ENCODE data around the gene CCNI2. TPM values are rescaled to one million over a fixed set of nuclear protein-coding genes. Genes with fewer than 3 reads are reported as not detected.
A peak's percentile ranks its signal among the peaks of the same experiment; 100 is the strongest.

Gene CCNI2
- total and polyA plus RNA-seq, 10 of the 15 experiments (the other 5 are each of a cell fraction or from before 2014, with no cell fraction given), result 1.8 to 8.0 (median 3.2) TPM

DNA sequence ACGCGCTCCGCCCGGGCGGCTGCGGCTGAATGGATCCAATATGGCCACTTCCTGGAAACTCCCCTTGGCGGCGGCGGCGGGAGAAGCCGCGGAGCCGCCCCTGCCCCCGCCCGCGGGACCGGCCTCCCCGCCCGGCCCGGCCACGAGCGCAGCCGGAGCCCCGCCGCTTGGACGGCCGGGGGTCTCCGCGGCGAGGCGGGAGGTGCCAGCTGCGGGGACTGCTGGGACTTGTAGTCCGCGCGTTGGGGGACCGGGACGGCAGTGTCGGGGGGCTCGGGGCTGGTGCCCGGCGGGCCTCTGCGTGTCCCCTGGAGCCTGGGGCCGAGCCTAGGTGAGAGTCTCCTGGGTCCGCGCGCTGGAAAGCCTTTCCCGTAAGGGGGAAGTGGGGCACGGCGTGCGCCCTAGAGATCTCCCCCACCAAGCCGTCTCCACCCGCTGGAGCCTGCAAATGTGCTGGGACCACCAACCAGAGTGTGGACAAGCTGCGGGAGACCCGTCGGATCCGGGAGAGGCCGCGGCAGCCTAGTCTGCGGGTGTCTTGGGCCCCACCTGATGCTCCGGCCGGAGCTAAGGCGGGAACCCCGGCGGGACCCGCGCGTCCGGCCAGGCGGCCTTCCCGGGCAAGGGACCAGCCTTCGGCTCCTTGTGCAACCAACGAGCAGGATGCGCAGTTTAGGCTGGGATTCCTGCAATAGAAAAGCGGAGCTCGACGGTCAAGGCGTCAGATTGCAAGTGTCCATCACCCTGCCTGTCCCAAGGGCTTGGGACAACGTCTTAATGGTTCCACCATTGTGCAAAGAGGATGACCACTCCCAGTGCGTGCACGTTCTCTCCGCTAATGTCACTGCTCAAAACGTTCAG is 30.2 kb downstream of the CCNI2 start, which contains the start of gene SEPTIN8 (continued):
- TF ChIP-seq, protein P1, sequence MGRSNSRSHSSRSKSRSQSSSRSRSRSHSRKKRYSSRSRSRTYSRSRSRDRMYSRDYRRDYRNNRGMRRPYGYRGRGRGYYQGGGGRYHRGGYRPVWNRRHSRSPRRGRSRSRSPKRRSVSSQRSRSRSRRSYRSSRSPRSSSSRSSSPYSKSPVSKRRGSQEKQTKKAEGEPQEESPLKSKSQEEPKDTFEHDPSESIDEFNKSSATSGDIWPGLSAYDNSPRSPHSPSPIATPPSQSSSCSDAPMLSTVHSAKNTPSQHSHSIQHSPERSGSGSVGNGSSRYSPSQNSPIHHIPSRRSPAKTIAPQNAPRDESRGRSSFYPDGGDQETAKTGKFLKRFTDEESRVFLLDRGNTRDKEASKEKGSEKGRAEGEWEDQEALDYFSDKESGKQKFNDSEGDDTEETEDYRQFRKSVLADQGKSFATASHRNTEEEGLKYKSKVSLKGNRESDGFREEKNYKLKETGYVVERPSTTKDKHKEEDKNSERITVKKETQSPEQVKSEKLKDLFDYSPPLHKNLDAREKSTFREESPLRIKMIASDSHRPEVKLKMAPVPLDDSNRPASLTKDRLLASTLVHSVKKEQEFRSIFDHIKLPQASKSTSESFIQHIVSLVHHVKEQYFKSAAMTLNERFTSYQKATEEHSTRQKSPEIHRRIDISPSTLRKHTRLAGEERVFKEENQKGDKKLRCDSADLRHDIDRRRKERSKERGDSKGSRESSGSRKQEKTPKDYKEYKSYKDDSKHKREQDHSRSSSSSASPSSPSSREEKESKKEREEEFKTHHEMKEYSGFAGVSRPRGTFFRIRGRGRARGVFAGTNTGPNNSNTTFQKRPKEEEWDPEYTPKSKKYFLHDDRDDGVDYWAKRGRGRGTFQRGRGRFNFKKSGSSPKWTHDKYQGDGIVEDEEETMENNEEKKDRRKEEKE (IDR thresholded peaks at IDR 0.05), result no peak
- TF ChIP-seq STAT1 (conservative IDR thresholded peaks at IDR 0.05), result no peak
- TF ChIP-seq RBBP5 (conservative IDR thresholded peaks at IDR 0.05), result no peak
- TF ChIP-seq NFYA (IDR thresholded peaks at IDR 0.05; ENCODE audit: borderline replicate concordance, low read depth, low read length), result no peak
- no peak for TF ChIP-seq NFYB (IDR thresholded peaks at IDR 0.05; ENCODE audit: insufficient read depth, low read depth, low read length)
- no peak for TF ChIP-seq CREM (IDR thresholded peaks at IDR 0.05; ENCODE audit: low read depth)
- 0 out of 2 replicates have a peak, but pooled peaks have one; percentile 8 for TF ChIP-seq POLR2A (IDR thresholded peaks at IDR 0.05; ENCODE audit: low read depth, low read length)
- TF ChIP-seq, protein P2, sequence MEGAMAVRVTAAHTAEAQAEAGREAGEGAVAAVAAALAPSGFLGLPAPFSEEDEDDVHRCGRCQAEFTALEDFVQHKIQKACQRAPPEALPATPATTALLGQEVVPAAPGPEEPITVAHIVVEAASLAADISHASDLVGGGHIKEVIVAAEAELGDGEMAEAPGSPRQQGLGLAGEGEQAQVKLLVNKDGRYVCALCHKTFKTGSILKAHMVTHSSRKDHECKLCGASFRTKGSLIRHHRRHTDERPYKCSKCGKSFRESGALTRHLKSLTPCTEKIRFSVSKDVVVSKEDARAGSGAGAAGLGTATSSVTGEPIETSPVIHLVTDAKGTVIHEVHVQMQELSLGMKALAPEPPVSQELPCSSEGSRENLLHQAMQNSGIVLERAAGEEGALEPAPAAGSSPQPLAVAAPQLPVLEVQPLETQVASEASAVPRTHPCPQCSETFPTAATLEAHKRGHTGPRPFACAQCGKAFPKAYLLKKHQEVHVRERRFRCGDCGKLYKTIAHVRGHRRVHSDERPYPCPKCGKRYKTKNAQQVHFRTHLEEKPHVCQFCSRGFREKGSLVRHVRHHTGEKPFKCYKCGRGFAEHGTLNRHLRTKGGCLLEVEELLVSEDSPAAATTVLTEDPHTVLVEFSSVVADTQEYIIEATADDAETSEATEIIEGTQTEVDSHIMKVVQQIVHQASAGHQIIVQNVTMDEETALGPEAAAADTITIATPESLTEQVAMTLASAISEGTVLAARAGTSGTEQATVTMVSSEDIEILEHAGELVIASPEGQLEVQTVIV (IDR thresholded peaks at IDR 0.05; ENCODE audit: borderline replicate concordance, partially characterized antibody), result no peak
- TF ChIP-seq CHD2 (IDR thresholded peaks at IDR 0.05; ENCODE audit: borderline replicate concordance, low read depth, low read length), result no peak
- TF ChIP-seq, protein P3, sequence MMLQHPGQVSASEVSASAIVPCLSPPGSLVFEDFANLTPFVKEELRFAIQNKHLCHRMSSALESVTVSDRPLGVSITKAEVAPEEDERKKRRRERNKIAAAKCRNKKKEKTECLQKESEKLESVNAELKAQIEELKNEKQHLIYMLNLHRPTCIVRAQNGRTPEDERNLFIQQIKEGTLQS (IDR thresholded peaks at IDR 0.05; ENCODE audit: borderline replicate concordance, extremely low read depth, low read depth, low read length), result no peak
- TF ChIP-seq SUZ12 (IDR thresholded peaks at IDR 0.05; ENCODE audit: unreplicated experiment), result no peak
- no peak for TF ChIP-seq MEF2A (IDR thresholded peaks at IDR 0.05; ENCODE audit: insufficient read depth, low read depth, low read length)
- TF ChIP-seq RELA (IDR thresholded peaks at IDR 0.05; ENCODE audit: borderline replicate concordance, partially characterized antibody), result peak; percentile 47
- TF ChIP-seq HDAC6 (IDR thresholded peaks at IDR 0.05; ENCODE audit: unreplicated experiment), result no peak
- no peak for TF ChIP-seq EZH2 (IDR thresholded peaks at IDR 0.05; ENCODE audit: borderline replicate concordance, control insufficient read depth, low read depth, low read length)
- TF ChIP-seq, protein P4, sequence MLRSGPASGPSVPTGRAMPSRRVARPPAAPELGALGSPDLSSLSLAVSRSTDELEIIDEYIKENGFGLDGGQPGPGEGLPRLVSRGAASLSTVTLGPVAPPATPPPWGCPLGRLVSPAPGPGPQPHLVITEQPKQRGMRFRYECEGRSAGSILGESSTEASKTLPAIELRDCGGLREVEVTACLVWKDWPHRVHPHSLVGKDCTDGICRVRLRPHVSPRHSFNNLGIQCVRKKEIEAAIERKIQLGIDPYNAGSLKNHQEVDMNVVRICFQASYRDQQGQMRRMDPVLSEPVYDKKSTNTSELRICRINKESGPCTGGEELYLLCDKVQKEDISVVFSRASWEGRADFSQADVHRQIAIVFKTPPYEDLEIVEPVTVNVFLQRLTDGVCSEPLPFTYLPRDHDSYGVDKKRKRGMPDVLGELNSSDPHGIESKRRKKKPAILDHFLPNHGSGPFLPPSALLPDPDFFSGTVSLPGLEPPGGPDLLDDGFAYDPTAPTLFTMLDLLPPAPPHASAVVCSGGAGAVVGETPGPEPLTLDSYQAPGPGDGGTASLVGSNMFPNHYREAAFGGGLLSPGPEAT (IDR thresholded peaks at IDR 0.05; ENCODE audit: low read depth), result no peak
- TF ChIP-seq, protein P5, sequence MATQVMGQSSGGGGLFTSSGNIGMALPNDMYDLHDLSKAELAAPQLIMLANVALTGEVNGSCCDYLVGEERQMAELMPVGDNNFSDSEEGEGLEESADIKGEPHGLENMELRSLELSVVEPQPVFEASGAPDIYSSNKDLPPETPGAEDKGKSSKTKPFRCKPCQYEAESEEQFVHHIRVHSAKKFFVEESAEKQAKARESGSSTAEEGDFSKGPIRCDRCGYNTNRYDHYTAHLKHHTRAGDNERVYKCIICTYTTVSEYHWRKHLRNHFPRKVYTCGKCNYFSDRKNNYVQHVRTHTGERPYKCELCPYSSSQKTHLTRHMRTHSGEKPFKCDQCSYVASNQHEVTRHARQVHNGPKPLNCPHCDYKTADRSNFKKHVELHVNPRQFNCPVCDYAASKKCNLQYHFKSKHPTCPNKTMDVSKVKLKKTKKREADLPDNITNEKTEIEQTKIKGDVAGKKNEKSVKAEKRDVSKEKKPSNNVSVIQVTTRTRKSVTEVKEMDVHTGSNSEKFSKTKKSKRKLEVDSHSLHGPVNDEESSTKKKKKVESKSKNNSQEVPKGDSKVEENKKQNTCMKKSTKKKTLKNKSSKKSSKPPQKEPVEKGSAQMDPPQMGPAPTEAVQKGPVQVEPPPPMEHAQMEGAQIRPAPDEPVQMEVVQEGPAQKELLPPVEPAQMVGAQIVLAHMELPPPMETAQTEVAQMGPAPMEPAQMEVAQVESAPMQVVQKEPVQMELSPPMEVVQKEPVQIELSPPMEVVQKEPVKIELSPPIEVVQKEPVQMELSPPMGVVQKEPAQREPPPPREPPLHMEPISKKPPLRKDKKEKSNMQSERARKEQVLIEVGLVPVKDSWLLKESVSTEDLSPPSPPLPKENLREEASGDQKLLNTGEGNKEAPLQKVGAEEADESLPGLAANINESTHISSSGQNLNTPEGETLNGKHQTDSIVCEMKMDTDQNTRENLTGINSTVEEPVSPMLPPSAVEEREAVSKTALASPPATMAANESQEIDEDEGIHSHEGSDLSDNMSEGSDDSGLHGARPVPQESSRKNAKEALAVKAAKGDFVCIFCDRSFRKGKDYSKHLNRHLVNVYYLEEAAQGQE (IDR thresholded peaks at IDR 0.05; ENCODE audit: low read depth, low read length), result no peak
